SK-N-SH treated with all-trans-retinoic acid at 6 μM for 48 hours (cell line): ENCODE measurements around the gene CYP11A1.

ENCODE experiments used
- ATAC-seq: fragments of 200-7000 bp; cut with Tn5 transposase; 3 replicates; pipeline ENCODE4 v1.9.1; 2020; ENCODE audit warnings: mild to moderate bottlenecking, moderate library complexity
- ARNTL ChIP-seq: fragments of 450-650 bp; formaldehyde crosslinking; IDR thresholded peaks from 2 replicates; pipeline ENCODE4 v1.5.0; 2020; ENCODE audit warnings: low read depth, mild to moderate bottlenecking, moderate library complexity, borderline replicate concordance
- BACH2 ChIP-seq: fragments of 250-450 bp; sonication (Bioruptor Pico); IDR thresholded peaks from 2 replicates; pipeline ENCODE4 v1.9.0; 2021; ENCODE audit warnings: mild to moderate bottlenecking, borderline replicate concordance
- CSDC2 ChIP-seq: fragments of 250-450 bp; sonication (Bioruptor Pico); IDR thresholded peaks from 2 replicates; pipeline ENCODE4 v1.5.0; 2020; ENCODE audit warnings: mild to moderate bottlenecking, moderate library complexity
- ESRRG ChIP-seq: fragments of 250-450 bp; sonication (Bioruptor Pico); IDR thresholded peaks from 2 replicates; pipeline ENCODE4 v1.6.1; 2021; ENCODE audit warnings: mild to moderate bottlenecking
- ISL1 ChIP-seq: fragments of 250-450 bp; sonication (Bioruptor Pico); IDR thresholded peaks from 2 replicates; pipeline ENCODE4 v2.1.2; 2022; ENCODE audit warnings: mild to moderate bottlenecking, moderate library complexity
- OSR1 ChIP-seq: fragments of 250-450 bp; sonication (Bioruptor Pico); IDR thresholded peaks from 2 replicates; pipeline ENCODE4 v1.8.0; 2022; ENCODE audit warnings: moderate library complexity, mild to moderate bottlenecking, inconsistent platforms
- PPARA ChIP-seq: fragments of 250-450 bp; sonication (Bioruptor Pico); IDR thresholded peaks from 2 replicates; pipeline ENCODE4 v1.5.0; 2020; ENCODE audit warnings: mild to moderate bottlenecking, borderline replicate concordance
- RARB ChIP-seq: fragments of 250-450 bp; sonication (Bioruptor Pico); IDR thresholded peaks from 2 replicates; pipeline ENCODE4 v1.8.0; 2021; ENCODE audit warnings: mild to moderate bottlenecking, moderate library complexity
- SNAI2 ChIP-seq: fragments of 250-450 bp; sonication (Bioruptor Pico); IDR thresholded peaks from 2 replicates; pipeline ENCODE4 v1.5.0; 2020; ENCODE audit warnings: mild to moderate bottlenecking, moderate library complexity
- ZC3H10 ChIP-seq: fragments of 250-450 bp; sonication (Bioruptor Pico); IDR thresholded peaks from 2 replicates; pipeline ENCODE4 v1.5.1; 2021; ENCODE audit warnings: mild to moderate bottlenecking, moderate library complexity
- ZFP3 ChIP-seq: fragments of 250-450 bp; sonication (Bioruptor Pico); IDR thresholded peaks from 2 replicates; pipeline ENCODE4 v1.5.0; 2020; ENCODE audit warnings: mild to moderate bottlenecking, moderate library complexity
- ZNF565 ChIP-seq: fragments of 450-650 bp; formaldehyde crosslinking; conservative IDR thresholded peaks from 2 replicates; pipeline ENCODE4 v1.5.0; 2020; ENCODE audit warnings: low read depth, mild to moderate bottlenecking, moderate library complexity
- ZNF8 ChIP-seq: fragments of 450-650 bp; formaldehyde crosslinking; IDR thresholded peaks from 2 replicates; pipeline ENCODE4 v1.5.0; 2020; ENCODE audit warnings: mild to moderate bottlenecking, moderate library complexity
- TF ChIP-seq, protein P1 (sequence below): fragments of 250-450 bp; sonication (Bioruptor Pico); IDR thresholded peaks from 2 replicates; pipeline ENCODE4 v1.5.0; 2020; ENCODE audit warnings: mild to moderate bottlenecking, moderate library complexity
- TF ChIP-seq, protein P2 (sequence below): fragments of 250-450 bp; sonication (Bioruptor Pico); IDR thresholded peaks from 2 replicates; pipeline ENCODE4 v1.5.1; 2021; ENCODE audit warnings: mild to moderate bottlenecking, moderate library complexity
- TF ChIP-seq, protein P3 (sequence below): fragments of 250-450 bp; sonication (Bioruptor Pico); IDR thresholded peaks from 2 replicates; pipeline ENCODE4 v1.5.1; 2020; ENCODE audit warnings: low read depth, mild to moderate bottlenecking, moderate library complexity
- TF ChIP-seq, protein P4 (sequence below): fragments of 250-450 bp; sonication (Bioruptor Pico); IDR thresholded peaks from 2 replicates; pipeline ENCODE4 v1.8.0; 2021; ENCODE audit warnings: low read depth, mild to moderate bottlenecking, moderate library complexity, borderline replicate concordance
- TF ChIP-seq, protein P5 (sequence below): fragments of 250-450 bp; sonication (Bioruptor Pico); IDR thresholded peaks from 2 replicates; pipeline ENCODE4 v1.8.0; 2020; ENCODE audit warnings: mild to moderate bottlenecking, moderate library complexity, borderline replicate concordance

The CYP11A1 gene

DNA sequence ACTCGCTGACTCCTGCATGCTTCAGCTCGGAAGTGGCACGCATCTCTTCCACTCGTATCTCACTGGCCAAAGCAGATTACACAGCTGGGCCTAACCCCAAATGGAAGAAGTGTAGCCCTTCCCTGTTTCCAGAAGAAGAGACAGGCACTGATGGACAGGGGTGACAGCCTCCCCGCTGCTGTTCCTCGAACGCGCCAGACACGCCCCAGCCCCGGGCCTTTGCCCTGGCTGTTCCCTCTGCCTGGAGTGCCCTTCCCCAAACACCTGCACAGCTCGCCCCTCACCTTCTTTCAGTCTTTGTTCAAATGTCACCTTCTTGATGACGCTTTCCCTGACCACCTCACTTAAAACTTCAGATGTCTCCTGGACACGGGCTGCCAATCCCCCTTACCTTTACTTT lies 26.0 kb upstream of the CYP11A1 start:
- TF ChIP-seq CSDC2 (CRISPR knock-in tag), result no peak
- TF ChIP-seq ESRRG (CRISPR knock-in tag), result no peak
- TF ChIP-seq ARNTL (CRISPR knock-in tag), result no peak
- ATAC-seq, result no peak

DNA sequence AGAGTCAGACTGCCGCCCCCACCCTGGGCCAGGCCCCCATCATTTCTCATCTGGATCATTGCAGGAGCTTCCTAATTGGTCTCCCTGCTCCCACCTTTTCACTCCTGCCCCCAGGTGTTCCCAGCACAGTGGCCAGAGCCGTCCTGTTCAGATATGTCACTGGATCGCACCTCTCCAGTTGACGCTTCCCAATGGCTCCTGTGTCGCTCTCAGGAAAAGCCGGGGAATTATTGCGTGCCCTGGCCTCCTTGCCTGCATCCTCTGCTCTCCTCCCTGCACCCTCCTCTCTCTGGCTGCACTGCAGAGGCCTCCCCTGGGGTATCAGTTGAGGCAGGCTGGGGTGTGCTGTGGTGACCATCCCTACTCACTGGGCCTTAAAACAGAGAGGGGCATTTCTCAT lies 25.5 kb upstream of the CYP11A1 start:
- no peak for TF ChIP-seq SNAI2 (CRISPR knock-in tag)
- no peak for TF ChIP-seq ZFP3 (CRISPR knock-in tag)
- no peak for TF ChIP-seq OSR1 (CRISPR knock-in tag)
- TF ChIP-seq ISL1, result no peak
- TF ChIP-seq, protein P1, sequence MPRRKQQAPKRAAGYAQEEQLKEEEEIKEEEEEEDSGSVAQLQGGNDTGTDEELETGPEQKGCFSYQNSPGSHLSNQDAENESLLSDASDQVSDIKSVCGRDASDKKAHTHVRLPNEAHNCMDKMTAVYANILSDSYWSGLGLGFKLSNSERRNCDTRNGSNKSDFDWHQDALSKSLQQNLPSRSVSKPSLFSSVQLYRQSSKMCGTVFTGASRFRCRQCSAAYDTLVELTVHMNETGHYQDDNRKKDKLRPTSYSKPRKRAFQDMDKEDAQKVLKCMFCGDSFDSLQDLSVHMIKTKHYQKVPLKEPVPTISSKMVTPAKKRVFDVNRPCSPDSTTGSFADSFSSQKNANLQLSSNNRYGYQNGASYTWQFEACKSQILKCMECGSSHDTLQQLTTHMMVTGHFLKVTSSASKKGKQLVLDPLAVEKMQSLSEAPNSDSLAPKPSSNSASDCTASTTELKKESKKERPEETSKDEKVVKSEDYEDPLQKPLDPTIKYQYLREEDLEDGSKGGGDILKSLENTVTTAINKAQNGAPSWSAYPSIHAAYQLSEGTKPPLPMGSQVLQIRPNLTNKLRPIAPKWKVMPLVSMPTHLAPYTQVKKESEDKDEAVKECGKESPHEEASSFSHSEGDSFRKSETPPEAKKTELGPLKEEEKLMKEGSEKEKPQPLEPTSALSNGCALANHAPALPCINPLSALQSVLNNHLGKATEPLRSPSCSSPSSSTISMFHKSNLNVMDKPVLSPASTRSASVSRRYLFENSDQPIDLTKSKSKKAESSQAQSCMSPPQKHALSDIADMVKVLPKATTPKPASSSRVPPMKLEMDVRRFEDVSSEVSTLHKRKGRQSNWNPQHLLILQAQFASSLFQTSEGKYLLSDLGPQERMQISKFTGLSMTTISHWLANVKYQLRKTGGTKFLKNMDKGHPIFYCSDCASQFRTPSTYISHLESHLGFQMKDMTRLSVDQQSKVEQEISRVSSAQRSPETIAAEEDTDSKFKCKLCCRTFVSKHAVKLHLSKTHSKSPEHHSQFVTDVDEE, result no peak
- no peak for TF ChIP-seq ZNF8 (CRISPR knock-in tag)
- TF ChIP-seq BACH2 (CRISPR knock-in tag), result no peak
- ATAC-seq, result no peak

DNA sequence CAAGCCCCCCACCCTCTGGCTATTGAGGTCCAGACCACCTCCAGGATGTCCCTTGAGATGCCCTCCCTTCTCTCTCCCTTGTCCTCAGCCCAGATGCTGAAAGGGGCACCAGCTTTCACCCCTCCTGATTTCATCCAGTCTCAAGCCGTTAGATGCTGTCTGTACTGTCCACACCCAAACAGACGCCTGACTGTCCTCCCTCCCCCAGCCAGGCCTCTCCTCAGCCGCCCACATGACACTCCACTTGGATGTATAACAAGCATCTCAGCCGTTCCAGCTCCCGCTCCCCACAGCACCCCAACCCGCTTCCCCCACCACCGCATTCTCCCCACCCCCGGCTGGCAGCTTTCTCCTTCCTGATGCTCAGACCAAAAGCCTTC lies 25.0 kb upstream of the CYP11A1 start:
- TF ChIP-seq, protein P2, sequence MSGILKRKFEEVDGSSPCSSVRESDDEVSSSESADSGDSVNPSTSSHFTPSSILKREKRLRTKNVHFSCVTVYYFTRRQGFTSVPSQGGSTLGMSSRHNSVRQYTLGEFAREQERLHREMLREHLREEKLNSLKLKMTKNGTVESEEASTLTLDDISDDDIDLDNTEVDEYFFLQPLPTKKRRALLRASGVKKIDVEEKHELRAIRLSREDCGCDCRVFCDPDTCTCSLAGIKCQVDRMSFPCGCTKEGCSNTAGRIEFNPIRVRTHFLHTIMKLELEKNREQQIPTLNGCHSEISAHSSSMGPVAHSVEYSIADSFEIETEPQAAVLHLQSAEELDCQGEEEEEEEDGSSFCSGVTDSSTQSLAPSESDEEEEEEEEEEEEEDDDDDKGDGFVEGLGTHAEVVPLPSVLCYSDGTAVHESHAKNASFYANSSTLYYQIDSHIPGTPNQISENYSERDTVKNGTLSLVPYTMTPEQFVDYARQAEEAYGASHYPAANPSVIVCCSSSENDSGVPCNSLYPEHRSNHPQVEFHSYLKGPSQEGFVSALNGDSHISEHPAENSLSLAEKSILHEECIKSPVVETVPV (CRISPR knock-in tag), result no peak
- no peak for TF ChIP-seq BACH2 (CRISPR knock-in tag)
- no peak for TF ChIP-seq ISL1
- TF ChIP-seq ESRRG (CRISPR knock-in tag), result no peak
- TF ChIP-seq ZFP3 (CRISPR knock-in tag), result no peak
- TF ChIP-seq ARNTL (CRISPR knock-in tag), result no peak
- no peak for TF ChIP-seq PPARA
- TF ChIP-seq, all 23 proteins: peak for 0
- ATAC-seq, result no peak

DNA sequence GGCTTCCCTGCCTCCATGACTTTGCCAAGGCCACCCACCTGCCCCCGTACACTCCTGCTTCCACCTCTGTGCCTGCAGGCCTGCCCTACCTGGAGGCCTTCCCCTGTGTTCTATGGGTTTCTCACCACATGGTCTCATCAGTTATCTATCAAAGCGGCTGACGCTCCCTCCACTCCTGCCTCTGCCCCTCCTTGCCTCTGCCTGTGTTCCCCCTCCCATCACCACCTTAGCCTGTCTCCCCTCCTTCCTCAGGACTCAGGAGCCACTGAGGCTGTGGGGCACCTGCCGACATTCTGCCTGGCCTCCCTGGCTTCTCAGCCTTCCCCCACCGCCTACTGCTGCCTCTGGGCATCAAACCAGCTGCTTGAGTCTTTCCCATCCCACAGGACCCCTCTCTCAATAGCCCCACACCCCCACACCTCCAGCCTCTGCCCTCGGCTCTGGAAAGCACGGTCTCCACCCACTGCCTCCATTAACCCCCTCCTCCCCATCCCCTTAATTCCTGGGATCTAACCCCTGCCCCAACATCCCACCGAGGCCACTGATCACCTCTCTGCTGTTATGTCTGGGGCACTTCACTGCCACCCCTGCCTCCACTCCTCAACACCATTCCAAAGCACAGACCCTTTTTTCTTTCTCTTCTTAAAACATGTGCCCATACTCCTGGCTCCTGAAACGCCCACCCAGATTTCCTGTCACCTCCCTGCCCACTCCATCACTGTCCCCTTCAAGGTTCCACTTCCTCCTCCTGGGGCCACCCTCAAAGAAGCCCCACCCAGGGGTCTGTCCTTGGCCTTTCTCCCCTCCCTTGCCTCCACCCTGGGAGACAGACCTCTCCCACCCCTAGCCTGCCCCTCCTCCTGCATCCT lies 24.4 kb upstream of the CYP11A1 start:
- TF ChIP-seq ARNTL (CRISPR knock-in tag) (no peak), BACH2 (CRISPR knock-in tag) (no peak), RARB (CRISPR knock-in tag) (no peak), OSR1 (CRISPR knock-in tag) (no peak), SNAI2 (CRISPR knock-in tag) (no peak), ZFP3 (CRISPR knock-in tag) (no peak), ZC3H10 (no peak), ISL1 (no peak), CSDC2 (CRISPR knock-in tag) (no peak), PPARA (no peak), ZNF565 (CRISPR knock-in tag) (no peak), ZNF8 (CRISPR knock-in tag) (no peak)
- TF ChIP-seq, protein P3, sequence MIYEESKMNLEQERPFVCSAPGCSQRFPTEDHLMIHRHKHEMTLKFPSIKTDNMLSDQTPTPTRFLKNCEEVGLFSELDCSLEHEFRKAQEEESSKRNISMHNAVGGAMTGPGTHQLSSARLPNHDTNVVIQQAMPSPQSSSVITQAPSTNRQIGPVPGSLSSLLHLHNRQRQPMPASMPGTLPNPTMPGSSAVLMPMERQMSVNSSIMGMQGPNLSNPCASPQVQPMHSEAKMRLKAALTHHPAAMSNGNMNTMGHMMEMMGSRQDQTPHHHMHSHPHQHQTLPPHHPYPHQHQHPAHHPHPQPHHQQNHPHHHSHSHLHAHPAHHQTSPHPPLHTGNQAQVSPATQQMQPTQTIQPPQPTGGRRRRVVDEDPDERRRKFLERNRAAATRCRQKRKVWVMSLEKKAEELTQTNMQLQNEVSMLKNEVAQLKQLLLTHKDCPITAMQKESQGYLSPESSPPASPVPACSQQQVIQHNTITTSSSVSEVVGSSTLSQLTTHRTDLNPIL, result no peak
- TF ChIP-seq, protein P4, sequence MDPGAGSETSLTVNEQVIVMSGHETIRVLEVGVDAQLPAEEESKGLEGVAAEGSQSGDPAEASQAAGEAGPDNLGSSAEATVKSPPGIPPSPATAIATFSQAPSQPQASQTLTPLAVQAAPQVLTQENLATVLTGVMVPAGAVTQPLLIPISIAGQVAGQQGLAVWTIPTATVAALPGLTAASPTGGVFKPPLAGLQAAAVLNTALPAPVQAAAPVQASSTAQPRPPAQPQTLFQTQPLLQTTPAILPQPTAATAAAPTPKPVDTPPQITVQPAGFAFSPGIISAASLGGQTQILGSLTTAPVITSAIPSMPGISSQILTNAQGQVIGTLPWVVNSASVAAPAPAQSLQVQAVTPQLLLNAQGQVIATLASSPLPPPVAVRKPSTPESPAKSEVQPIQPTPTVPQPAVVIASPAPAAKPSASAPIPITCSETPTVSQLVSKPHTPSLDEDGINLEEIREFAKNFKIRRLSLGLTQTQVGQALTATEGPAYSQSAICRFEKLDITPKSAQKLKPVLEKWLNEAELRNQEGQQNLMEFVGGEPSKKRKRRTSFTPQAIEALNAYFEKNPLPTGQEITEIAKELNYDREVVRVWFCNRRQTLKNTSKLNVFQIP (CRISPR knock-in tag), result no peak
- TF ChIP-seq, protein P5, sequence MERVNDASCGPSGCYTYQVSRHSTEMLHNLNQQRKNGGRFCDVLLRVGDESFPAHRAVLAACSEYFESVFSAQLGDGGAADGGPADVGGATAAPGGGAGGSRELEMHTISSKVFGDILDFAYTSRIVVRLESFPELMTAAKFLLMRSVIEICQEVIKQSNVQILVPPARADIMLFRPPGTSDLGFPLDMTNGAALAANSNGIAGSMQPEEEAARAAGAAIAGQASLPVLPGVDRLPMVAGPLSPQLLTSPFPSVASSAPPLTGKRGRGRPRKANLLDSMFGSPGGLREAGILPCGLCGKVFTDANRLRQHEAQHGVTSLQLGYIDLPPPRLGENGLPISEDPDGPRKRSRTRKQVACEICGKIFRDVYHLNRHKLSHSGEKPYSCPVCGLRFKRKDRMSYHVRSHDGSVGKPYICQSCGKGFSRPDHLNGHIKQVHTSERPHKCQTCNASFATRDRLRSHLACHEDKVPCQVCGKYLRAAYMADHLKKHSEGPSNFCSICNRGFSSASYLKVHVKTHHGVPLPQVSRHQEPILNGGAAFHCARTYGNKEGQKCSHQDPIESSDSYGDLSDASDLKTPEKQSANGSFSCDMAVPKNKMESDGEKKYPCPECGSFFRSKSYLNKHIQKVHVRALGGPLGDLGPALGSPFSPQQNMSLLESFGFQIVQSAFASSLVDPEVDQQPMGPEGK (CRISPR knock-in tag), result no peak
- ATAC-seq, result no peak
